Loucy (cell line): ENCODE data around the gene IQGAP1.

Experiments used
- H2AFZ ChIP-seq: fragments of 200-600 bp; sonication (generic); 2 replicates; pipeline ENCODE4 v1.6.0; 2016; ENCODE audit warnings: antibody characterized with exemption, mild to moderate bottlenecking, low read length, moderate library complexity
- H3F3A ChIP-seq: fragments of 200-600 bp; 2 replicates; pipeline ENCODE4 v1.6.0; 2016; ENCODE audit warnings: antibody characterized with exemption, low read depth, mild to moderate bottlenecking
- H3K27me3 ChIP-seq: fragments of 200-600 bp; sonication (generic); 2 replicates; pipeline ENCODE4 v1.6.1; 2014; ENCODE audit warnings: low read length, mild to moderate bottlenecking; ENCODE audit not compliant: insufficient read depth, poor library complexity, severe bottlenecking
- H3K36me3 ChIP-seq: fragments of 200-600 bp; sonication (generic); 2 replicates; pipeline ENCODE4 v1.6.1; 2016; ENCODE audit warnings: low read length; ENCODE audit not compliant: insufficient read depth
- H3K4me1 ChIP-seq: fragments of 200-600 bp; sonication (generic); 2 replicates; pipeline ENCODE4 v1.5.1; 2014; ENCODE audit warnings: low read length, mild to moderate bottlenecking; ENCODE audit not compliant: insufficient read depth, poor library complexity, severe bottlenecking
- H3K4me2 ChIP-seq: fragments of 200-600 bp; sonication (generic); 2 replicates; pipeline ENCODE4 v1.6.0; 2014; ENCODE audit warnings: antibody characterized with exemption, low read length, low read depth, mild to moderate bottlenecking; ENCODE audit not compliant: poor library complexity, severe bottlenecking
- H3K4me3 ChIP-seq: fragments of 200-600 bp; sonication (generic); 2 replicates; pipeline ENCODE4 v1.5.1; 2014; ENCODE audit warnings: low read length, mild to moderate bottlenecking, mixed read lengths; ENCODE audit not compliant: poor library complexity, severe bottlenecking
- H3K79me2 ChIP-seq: fragments of 200-600 bp; sonication (generic); 2 replicates; pipeline ENCODE4 v1.6.1; 2014; ENCODE audit warnings: low read length; ENCODE audit not compliant: insufficient read depth
- H3K9ac ChIP-seq: fragments of 200-600 bp; sonication (generic); 2 replicates; pipeline ENCODE4 v1.6.0; 2014; ENCODE audit warnings: mild to moderate bottlenecking, low read depth, low read length, moderate library complexity; ENCODE audit not compliant: poor library complexity, severe bottlenecking
- H3K9me2 ChIP-seq: fragments of 200-600 bp; sonication (generic); replicated peaks from 2 replicates; pipeline ENCODE4 v1.6.1; 2016; ENCODE audit warnings: low read depth, low read length, mixed read lengths
- H3K9me3 ChIP-seq: fragments of 200-600 bp; sonication (generic); 2 replicates; pipeline ENCODE4 v1.6.1; 2014; ENCODE audit warnings: mild to moderate bottlenecking, antibody characterized with exemption, low read length, low read depth; ENCODE audit not compliant: insufficient read depth
- H4K20me1 ChIP-seq: fragments of 200-600 bp; sonication (generic); 2 replicates; pipeline ENCODE4 v1.6.0; 2014; ENCODE audit warnings: antibody characterized with exemption, low read length, mild to moderate bottlenecking; ENCODE audit not compliant: insufficient read depth, poor library complexity, severe bottlenecking
- CTCF ChIP-seq: fragments of 200-600 bp; sonication (generic); conservative IDR thresholded peaks from 2 replicates; pipeline ENCODE4 v1.5.1; 2014; ENCODE audit warnings: mild to moderate bottlenecking, antibody characterized with exemption, low read length
- EZH2phosphoT487 ChIP-seq: fragments of 200-600 bp; IDR thresholded peaks from 2 replicates; pipeline ENCODE4 v1.6.1; 2018; ENCODE audit warnings: antibody characterized with exemption, mild to moderate bottlenecking, moderate library complexity, borderline replicate concordance

The IQGAP1 gene

GRCh38 chr15:90479656-90480055 lies 91.6 kb downstream of the IQGAP1 start:
- Histone ChIP-seq H3K4me1 (peaks cover 53% of the 10 kb centered on the region), H3K36me3 (peaks cover 46% of the 10 kb centered on the region; the same call in 1 of the 2 replicates), H3K4me3 (no peak overlapping the region), H3K9ac (no peak overlapping the region), H3K9me2 (no peaks in the 10 kb centered on the region), H3K79me2 (no peaks in the 10 kb centered on the region), H3K4me2 (no peak overlapping the region), H3F3A (0 out of 2 replicates have a peak, but pooled peaks cover 11% of the 10 kb centered on the region), H4K20me1 (no peaks in the 10 kb centered on the region), H2AFZ (no peak overlapping the region), H3K27me3 (no peaks in the 10 kb centered on the region), H3K9me3 (no peaks in the 10 kb centered on the region)
- TF ChIP-seq CTCF: no peak
- TF ChIP-seq EZH2phosphoT487: no peak

GRCh38 chr15:90481023-90481422 lies 93.0 kb downstream of the IQGAP1 start:
- H3K4me2 ChIP-seq: peak overlapping the region; percentile 52
- no peak overlapping the region for H3K9ac ChIP-seq

GRCh38 chr15:90482124-90483011 lies 94.3 kb downstream of the IQGAP1 start:
- Histone ChIP-seq H2AFZ (no peak overlapping the region), H3K4me3 (no peak overlapping the region), H4K20me1 (no peaks in the 10 kb centered on the region), H3K27me3 (no peaks in the 10 kb centered on the region), H3K9me2 (no peaks in the 10 kb centered on the region), H3K4me1 (peaks cover 42% of the 10 kb centered on the region), H3F3A (0 out of 2 replicates have a peak, but pooled peaks cover 5% of the 10 kb centered on the region), H3K4me2 (no peak overlapping the region), H3K9me3 (no peaks in the 10 kb centered on the region), H3K79me2 (no peaks in the 10 kb centered on the region), H3K9ac (no peak overlapping the region), H3K36me3 (peaks cover 56% of the 10 kb centered on the region; the same call in 1 of the 2 replicates)
- TF ChIP-seq EZH2phosphoT487 (no peak), CTCF (peak; percentile 94)

More at GRCh38 chr15:90481023-90481422, 93.0 kb downstream of the IQGAP1 start:
- Histone ChIP-seq H2AFZ (no peak overlapping the region), H3K36me3 (peaks cover 50% of the 10 kb centered on the region; the same call in 1 of the 2 replicates), H3F3A (0 out of 2 replicates have a peak, but pooled peaks cover 11% of the 10 kb centered on the region), H3K9me3 (no peaks in the 10 kb centered on the region), H3K79me2 (no peaks in the 10 kb centered on the region), H3K4me1 (peaks cover 53% of the 10 kb centered on the region), H3K27me3 (no peaks in the 10 kb centered on the region), H3K4me3 (no peak overlapping the region), H4K20me1 (no peaks in the 10 kb centered on the region), H3K9me2 (no peaks in the 10 kb centered on the region)
- TF ChIP-seq CTCF (no peak), EZH2phosphoT487 (no peak)
